Keratinocyte (primary cell): ENCODE measurements around the gene KCTD17. TPM values are rescaled to one million over a fixed set of nuclear protein-coding genes. Genes with fewer than 3 reads are reported as not detected.

Experiments
- DNase-seq: peaks from one replicate; pipeline ENCODE4 v3.0.0-alpha.2; 2011; ENCODE audit warnings: low read depth, missing footprints, low spot score
- FAIRE-seq: peaks from 2 replicates; lab custom pipeline; 2011; peaks lifted over from hg19 to GRCh38; lab: Jason Lieb, UNC
- H2AFZ ChIP-seq: 2 replicates; pipeline ENCODE4 v1.6.0; 2012; ENCODE audit warnings: low read length, control low read depth, inconsistent platforms; ENCODE audit not compliant: control insufficient read depth
- H3K27ac ChIP-seq: 2 replicates; pipeline ENCODE4 v1.5.1; 2011; ENCODE audit warnings: low read length; ENCODE audit not compliant: control insufficient read depth, insufficient read depth
- H3K27me3 ChIP-seq: 3 replicates; pipeline ENCODE4 v1.6.0; 2011; ENCODE audit warnings: low read length; ENCODE audit not compliant: control insufficient read depth, insufficient read depth; ENCODE audit errors: extremely low read depth
- H3K36me3 ChIP-seq, 2 experiments: 2 replicates in 1 of 2; 3 replicates in 1 of 2; pipeline ENCODE4 v1.5.1; 2011; ENCODE audit warnings: low read length in 2 of 2, mild to moderate bottlenecking in 1 of 2; ENCODE audit not compliant: control insufficient read depth in 2 of 2, insufficient read depth in 2 of 2; ENCODE audit errors: extremely low read depth in 1 of 2
- H3K4me1 ChIP-seq: 3 replicates; pipeline ENCODE4 v1.5.1; 2011; ENCODE audit warnings: low read length; ENCODE audit not compliant: control insufficient read depth, insufficient read depth; ENCODE audit errors: extremely low read depth
- H3K4me2 ChIP-seq: 3 replicates; pipeline ENCODE4 v1.6.0; 2011; ENCODE audit warnings: low read depth, low read length; ENCODE audit not compliant: control insufficient read depth, insufficient read depth; ENCODE audit errors: extremely low read depth
- H3K4me3 ChIP-seq, 3 experiments: fragments of 200-600 bp in 1 of 3; sonication (generic) in 1 of 3; 2 replicates in 2 of 3; 3 replicates in 1 of 3; pipeline ENCODE4 v1.5.1; 2011 to 2016; ENCODE audit warnings: low read length in 3 of 3, mild to moderate bottlenecking in 3 of 3, control low read depth in 2 of 3, inconsistent platforms in 1 of 3, low read depth in 1 of 3, mixed read lengths in 1 of 3, mixed run types in 1 of 3, moderate library complexity in 1 of 3; ENCODE audit not compliant: control insufficient read depth in 2 of 3, insufficient read depth in 2 of 3; ENCODE audit errors: extremely low read depth in 1 of 3
- H3K79me2 ChIP-seq: 2 replicates; pipeline ENCODE4 v1.6.0; 2012; ENCODE audit warnings: low read length; ENCODE audit not compliant: control insufficient read depth, insufficient read depth
- H3K9ac ChIP-seq: 3 replicates; pipeline ENCODE4 v1.6.0; 2011; ENCODE audit warnings: low read length; ENCODE audit not compliant: control insufficient read depth, insufficient read depth; ENCODE audit errors: extremely low read depth
- H3K9me1 ChIP-seq: 3 replicates; pipeline ENCODE4 v1.6.0; 2011; ENCODE audit warnings: low read length; ENCODE audit not compliant: control insufficient read depth, insufficient read depth; ENCODE audit errors: extremely low read depth
- H3K9me3 ChIP-seq: 2 replicates; pipeline ENCODE4 v1.5.1; 2012; ENCODE audit warnings: low read depth, low read length; ENCODE audit not compliant: control insufficient read depth
- H4K20me1 ChIP-seq: 3 replicates; pipeline ENCODE4 v1.6.0; 2011; ENCODE audit warnings: low read length; ENCODE audit not compliant: control insufficient read depth, insufficient read depth; ENCODE audit errors: extremely low read depth
- CTCF ChIP-seq, 3 experiments: IDR thresholded peaks in 1 of 3; conservative IDR thresholded peaks in 1 of 3; optimal IDR thresholded peaks in 1 of 3; 2 replicates in 2 of 3; 3 replicates in 1 of 3; pipeline versions ENCODE3 to v1.5.1; 2011; ENCODE audit warnings: low read length in 3 of 3, mild to moderate bottlenecking in 3 of 3, moderate library complexity in 2 of 3, control low read depth in 1 of 3, inconsistent platforms in 1 of 3; ENCODE audit not compliant: insufficient read depth in 2 of 3; ENCODE audit errors: extremely low read depth in 1 of 3
- EZH2 ChIP-seq: IDR thresholded peaks from one replicate; pipeline ENCODE4 v1.6.1; 2012; ENCODE audit warnings: inconsistent platforms, mild to moderate bottlenecking, low read length, moderate library complexity
- dilution Hi-C: fragments of 300-500 bp; cut with MboI; formaldehyde crosslinking; loops from one replicate; pipeline ENCODE4 v1.7.0; 2020; ENCODE audit warnings: low sequenced_read_pairs; ENCODE audit not compliant: extremely low pct_ligation_motif_present
- polyA plus RNA-seq, 5 experiments: library from polyadenylated mRNA; depleted of rRNA in 3 of 5; stranded (reverse) in 3 of 5; stranded (forward) in 1 of 5; unstranded in 1 of 5; fragments of >200 nt; gene quantifications; 1 replicate in 1 of 5; 2 replicates in 3 of 5; 3 replicates in 1 of 5; pipeline versions ENCODE4 v1.2.1 to v1.2.3, GENCODE V29; 2011 to 2012; ENCODE audit warnings: missing spikeins in 2 of 5, low read depth in 1 of 5, low replicate concordance in 1 of 5

KCTD17 gene
- polyA plus RNA-seq, 1 donor (not counting 4 experiments of a cell fraction or from before 2014, with no cell fraction given) = 16.3 TPM

GRCh38 chr22:37080438-37080837 is 28.9 kb downstream of the KCTD17 start:
- H3K27ac ChIP-seq = no peak overlapping the region
- dilution Hi-C loops = no loop called here
- H2AFZ ChIP-seq = no peak overlapping the region

GRCh38 chr22:37080838-37081237 is 29.3 kb downstream of the KCTD17 start:
- peaks cover 3% of the 10 kb centered on the region for H3K27me3 ChIP-seq
- H3K4me2 ChIP-seq = no peak overlapping the region
- H3K4me3 ChIP-seq = no peak overlapping the region
- H3K36me3 ChIP-seq = no peaks in the 10 kb centered on the region
- no peaks in the 10 kb centered on the region for H4K20me1 ChIP-seq
- FAIRE-seq (no peak), DNase-seq (peak; percentile 23)
- dilution Hi-C loops = no loop called here
- TF ChIP-seq EZH2 (no peak), CTCF (optimal IDR thresholded peaks at IDR 0.05 in 1 of 3, IDR thresholded peaks at IDR 0.05 in 1 of 3, conservative IDR thresholded peaks at IDR 0.05 in 1 of 3; ENCODE audit: extremely low read depth in 1 of 3, insufficient read depth in 2 of 3, low read length in 3 of 3) (no peak)
- H2AFZ ChIP-seq = no peak overlapping the region
- H3K79me2 ChIP-seq = no peaks in the 10 kb centered on the region
- H3K4me1 ChIP-seq = no peaks in the 10 kb centered on the region
- H3K9me1 ChIP-seq = no peaks in the 10 kb centered on the region
- H3K27ac ChIP-seq = no peak overlapping the region
- no peaks in the 10 kb centered on the region for H3K9me3 ChIP-seq
- H3K9ac ChIP-seq = no peak overlapping the region

More at GRCh38 chr22:37080438-37080837, 28.9 kb downstream of the KCTD17 start:
- H3K79me2 ChIP-seq = no peaks in the 10 kb centered on the region
- H3K36me3 ChIP-seq = no peaks in the 10 kb centered on the region
- no peak overlapping the region for H3K4me3 ChIP-seq
- no peak overlapping the region for H3K4me2 ChIP-seq
- no peak for DNase-seq
- FAIRE-seq = no peak
- no peak for TF ChIP-seq CTCF (optimal IDR thresholded peaks at IDR 0.05 in 1 of 3, IDR thresholded peaks at IDR 0.05 in 1 of 3, conservative IDR thresholded peaks at IDR 0.05 in 1 of 3; ENCODE audit: extremely low read depth in 1 of 3, insufficient read depth in 2 of 3, low read length in 3 of 3)
- TF ChIP-seq EZH2 = no peak
- no peaks in the 10 kb centered on the region for H4K20me1 ChIP-seq
- H3K9me1 ChIP-seq = no peaks in the 10 kb centered on the region
- no peaks in the 10 kb centered on the region for H3K9me3 ChIP-seq
- H3K27me3 ChIP-seq = peaks cover 3% of the 10 kb centered on the region
- H3K4me1 ChIP-seq = no peaks in the 10 kb centered on the region
- H3K9ac ChIP-seq = no peak overlapping the region
